ENCODE measurements around the gene ARNT2.

ARNT2 gene

GRCh38 chr15:80457896-80458295 lies 53.7 kb downstream of the ARNT2 start:
- no peak overlapping the region for H3K4me3 ChIP-seq (ENCODE audit: low read depth, low read length)
- no peak for TF ChIP-seq MYC (IDR thresholded peaks at IDR 0.05; ENCODE audit: low read depth, low read length)
- no peak for TF ChIP-seq POLR2A (IDR thresholded peaks at IDR 0.05; ENCODE audit: extremely low read depth, insufficient read length)
- TF ChIP-seq, protein P1, sequence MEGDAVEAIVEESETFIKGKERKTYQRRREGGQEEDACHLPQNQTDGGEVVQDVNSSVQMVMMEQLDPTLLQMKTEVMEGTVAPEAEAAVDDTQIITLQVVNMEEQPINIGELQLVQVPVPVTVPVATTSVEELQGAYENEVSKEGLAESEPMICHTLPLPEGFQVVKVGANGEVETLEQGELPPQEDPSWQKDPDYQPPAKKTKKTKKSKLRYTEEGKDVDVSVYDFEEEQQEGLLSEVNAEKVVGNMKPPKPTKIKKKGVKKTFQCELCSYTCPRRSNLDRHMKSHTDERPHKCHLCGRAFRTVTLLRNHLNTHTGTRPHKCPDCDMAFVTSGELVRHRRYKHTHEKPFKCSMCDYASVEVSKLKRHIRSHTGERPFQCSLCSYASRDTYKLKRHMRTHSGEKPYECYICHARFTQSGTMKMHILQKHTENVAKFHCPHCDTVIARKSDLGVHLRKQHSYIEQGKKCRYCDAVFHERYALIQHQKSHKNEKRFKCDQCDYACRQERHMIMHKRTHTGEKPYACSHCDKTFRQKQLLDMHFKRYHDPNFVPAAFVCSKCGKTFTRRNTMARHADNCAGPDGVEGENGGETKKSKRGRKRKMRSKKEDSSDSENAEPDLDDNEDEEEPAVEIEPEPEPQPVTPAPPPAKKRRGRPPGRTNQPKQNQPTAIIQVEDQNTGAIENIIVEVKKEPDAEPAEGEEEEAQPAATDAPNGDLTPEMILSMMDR (IDR thresholded peaks at IDR 0.05; ENCODE audit: low read depth, low read length): no peak
- TF ChIP-seq, protein P2, sequence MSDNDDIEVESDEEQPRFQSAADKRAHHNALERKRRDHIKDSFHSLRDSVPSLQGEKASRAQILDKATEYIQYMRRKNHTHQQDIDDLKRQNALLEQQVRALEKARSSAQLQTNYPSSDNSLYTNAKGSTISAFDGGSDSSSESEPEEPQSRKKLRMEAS (IDR thresholded peaks at IDR 0.05; ENCODE audit: low read depth, low read length): no peak
- no peak for DNase-seq (ENCODE audit: low read depth)

GRCh38 chr15:80458580-80458979 lies 54.4 kb downstream of the ARNT2 start:
- no peak for DNase-seq (ENCODE audit: low read depth)
- TF ChIP-seq MYC (IDR thresholded peaks at IDR 0.05; ENCODE audit: low read depth, low read length) (no peak), POLR2A (IDR thresholded peaks at IDR 0.05; ENCODE audit: extremely low read depth, insufficient read length) (no peak)
- TF ChIP-seq, protein P2 (IDR thresholded peaks at IDR 0.05; ENCODE audit: low read depth, low read length): no peak
- TF ChIP-seq, protein P1 (IDR thresholded peaks at IDR 0.05; ENCODE audit: low read depth, low read length): no peak

DNA sequence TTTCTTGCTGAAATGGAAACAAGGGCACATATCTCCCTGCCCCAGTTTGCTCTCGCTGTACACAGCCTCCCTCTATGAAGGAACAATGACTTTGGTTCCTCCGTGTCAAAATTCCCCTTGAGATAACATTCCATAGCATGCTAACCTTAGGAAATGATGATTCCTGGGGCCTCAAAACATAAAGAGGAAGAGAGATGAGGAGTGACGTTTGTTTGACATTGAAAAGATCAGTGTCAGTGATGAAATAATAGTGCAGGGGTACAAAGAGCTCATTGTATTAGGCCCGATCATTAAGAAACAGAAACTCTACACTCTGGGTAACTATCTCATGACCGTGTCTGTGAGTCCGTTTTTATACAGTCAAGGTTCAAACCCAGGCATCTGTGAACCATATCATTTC lies 55.2 kb downstream of the ARNT2 start:
- no peak for DNase-seq (ENCODE audit: low read depth)

More at GRCh38 chr15:80458580-80458979, 54.4 kb downstream of the ARNT2 start:
- no peak overlapping the region for H3K4me3 ChIP-seq (ENCODE audit: low read depth, low read length)

GRCh38 chr15:80459818-80460217 lies 55.6 kb downstream of the ARNT2 start:
- TF ChIP-seq, protein P1 (IDR thresholded peaks at IDR 0.05; ENCODE audit: low read depth, low read length): no peak
- no peak for TF ChIP-seq MYC (IDR thresholded peaks at IDR 0.05; ENCODE audit: low read depth, low read length)
- TF ChIP-seq, protein P2 (IDR thresholded peaks at IDR 0.05; ENCODE audit: low read depth, low read length): no peak
- no peak for TF ChIP-seq POLR2A (IDR thresholded peaks at IDR 0.05; ENCODE audit: extremely low read depth, insufficient read length)
- no peak overlapping the region for H3K4me3 ChIP-seq (ENCODE audit: low read depth, low read length)
- no peak for DNase-seq (ENCODE audit: low read depth)

More for the DNA sequence above, 55.2 kb downstream of the ARNT2 start:
- no peak for TF ChIP-seq POLR2A (IDR thresholded peaks at IDR 0.05; ENCODE audit: extremely low read depth, insufficient read length)
- no peak overlapping the region for H3K4me3 ChIP-seq (ENCODE audit: low read depth, low read length)

DNA sequence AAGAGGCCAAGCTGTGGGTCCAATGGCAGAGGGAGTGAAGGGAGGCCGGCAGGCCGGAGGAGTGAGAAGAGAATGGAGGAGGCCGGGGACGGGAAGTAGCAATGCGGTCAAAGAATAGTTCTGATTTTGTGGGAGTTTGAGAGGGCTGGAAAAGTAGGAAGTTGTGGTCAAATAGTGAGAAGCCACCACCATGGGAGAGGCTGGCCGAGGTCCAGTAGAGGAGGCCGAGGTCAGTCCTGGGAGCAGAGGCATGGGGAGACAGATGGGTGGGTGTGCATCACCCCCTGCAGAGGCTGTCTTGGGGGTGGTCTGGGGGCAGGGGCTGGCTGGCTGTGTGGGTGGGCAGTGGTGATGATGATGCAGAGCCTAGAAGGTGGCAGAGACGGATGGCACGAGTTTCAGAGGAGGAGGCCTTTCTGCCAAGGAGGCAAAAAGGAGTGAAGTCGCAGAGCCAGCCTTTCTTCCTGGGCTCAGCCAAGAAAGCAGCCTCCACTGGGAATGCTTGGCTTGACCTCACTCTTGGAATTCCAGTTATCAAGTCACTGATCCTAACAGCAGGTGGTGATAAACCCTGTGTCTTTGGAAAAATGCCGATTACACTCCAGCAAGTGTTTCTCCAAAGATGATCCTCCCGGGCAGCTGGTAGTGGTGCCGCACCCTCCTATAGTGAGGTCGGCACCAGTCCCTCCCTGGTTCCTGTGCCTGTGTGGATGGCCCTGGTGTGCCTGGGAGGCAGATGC lies 57.3 kb downstream of the ARNT2 start:
- no peak overlapping the region for H3K4me3 ChIP-seq (ENCODE audit: low read depth, low read length)
- peak; percentile 19 for DNase-seq (ENCODE audit: low read depth)
- TF ChIP-seq MYC (IDR thresholded peaks at IDR 0.05; ENCODE audit: low read depth, low read length) (no peak), POLR2A (IDR thresholded peaks at IDR 0.05; ENCODE audit: extremely low read depth, insufficient read length) (no peak)
- TF ChIP-seq, protein P1 (IDR thresholded peaks at IDR 0.05; ENCODE audit: low read depth, low read length): no peak
- TF ChIP-seq, protein P2 (IDR thresholded peaks at IDR 0.05; ENCODE audit: low read depth, low read length): no peak

GRCh38 chr15:80462111-80462510 lies 57.9 kb downstream of the ARNT2 start:
- TF ChIP-seq MYC (IDR thresholded peaks at IDR 0.05; ENCODE audit: low read depth, low read length) (no peak), POLR2A (IDR thresholded peaks at IDR 0.05; ENCODE audit: extremely low read depth, insufficient read length) (no peak)
- TF ChIP-seq, protein P2 (IDR thresholded peaks at IDR 0.05; ENCODE audit: low read depth, low read length): no peak
- TF ChIP-seq, protein P1 (IDR thresholded peaks at IDR 0.05; ENCODE audit: low read depth, low read length): no peak
- no peak for DNase-seq (ENCODE audit: low read depth)
- H3K4me3 ChIP-seq (ENCODE audit: low read depth, low read length): no peak overlapping the region

Measured in NB4 (cell line).